ENCODE measurements around the gene ATP5ME.
"Not testable (repeated sequence)": the region's sequence is repeated elsewhere in the genome, so short reads cannot be mapped to it uniquely, and the experiment has no call there.

The ATP5ME gene

GRCh38 chr4:669806-670559, 4.1 kb downstream of the ATP5ME start:
- DNase-seq (ENCODE audit: low read depth in 2 of 2), result not testable (repeated sequence)

- DNase-seq (ENCODE audit: low read depth in 2 of 2), result not testable (repeated sequence)
Measured at GRCh38 chr4:668219-668618, 5.9 kb downstream of the ATP5ME start.

DNA sequence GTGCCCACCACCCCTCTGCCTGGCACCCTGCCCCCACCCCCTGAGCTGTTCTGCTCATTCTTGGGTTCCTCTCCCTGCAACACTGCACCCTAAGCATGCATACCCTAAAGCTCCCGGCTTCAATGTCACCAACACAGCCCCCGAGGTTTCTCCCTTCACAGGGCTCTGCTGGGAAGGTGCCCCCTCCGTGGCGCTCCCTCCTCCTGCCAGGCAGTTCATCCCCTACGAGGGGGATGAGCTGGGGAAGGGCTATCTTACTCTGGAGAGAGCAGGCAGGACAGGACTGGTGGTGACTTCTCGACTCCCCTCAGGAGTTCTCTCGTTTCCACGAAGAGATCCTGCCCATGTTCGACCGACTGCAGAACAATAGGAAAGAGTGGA, 6.5 kb downstream of the ATP5ME start:
- no peak for DNase-seq (ENCODE audit: low read depth in 2 of 2)

GRCh38 chr4:666822-667544, 7.1 kb downstream of the ATP5ME start:
- DNase-seq (ENCODE audit: low read depth in 2 of 2), result no peak

GRCh38 chr4:666436-666810, 7.7 kb downstream of the ATP5ME start:
- no peak for DNase-seq (ENCODE audit: low read depth in 2 of 2)

GRCh38 chr4:665751-666435, 8.2 kb downstream of the ATP5ME start:
- no peak for DNase-seq (ENCODE audit: low read depth in 2 of 2)

DNA sequence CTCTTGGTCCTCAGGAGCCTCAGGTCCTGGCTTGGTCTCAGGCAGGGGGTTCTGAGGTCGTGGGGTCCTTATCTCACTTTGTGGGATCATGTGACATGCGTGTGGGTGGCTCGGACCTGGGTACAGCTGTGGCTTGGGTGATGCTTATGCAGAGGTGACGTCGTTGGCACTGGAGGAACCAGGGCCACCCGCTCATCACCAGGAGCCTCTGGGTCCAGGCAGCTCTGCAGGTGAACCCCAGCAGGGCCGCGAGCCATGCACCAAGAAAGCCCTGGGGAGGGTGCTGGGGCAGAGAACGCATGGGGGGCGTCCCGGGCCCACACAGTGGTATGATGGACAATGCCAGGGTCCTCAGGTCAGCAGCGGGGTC, 8.7 kb downstream of the ATP5ME start:
- no peak for DNase-seq (ENCODE audit: low read depth in 2 of 2)

GRCh38 chr4:664713-665231, 9.3 kb downstream of the ATP5ME start:
- no peak for DNase-seq (ENCODE audit: low read depth in 2 of 2)

DNA sequence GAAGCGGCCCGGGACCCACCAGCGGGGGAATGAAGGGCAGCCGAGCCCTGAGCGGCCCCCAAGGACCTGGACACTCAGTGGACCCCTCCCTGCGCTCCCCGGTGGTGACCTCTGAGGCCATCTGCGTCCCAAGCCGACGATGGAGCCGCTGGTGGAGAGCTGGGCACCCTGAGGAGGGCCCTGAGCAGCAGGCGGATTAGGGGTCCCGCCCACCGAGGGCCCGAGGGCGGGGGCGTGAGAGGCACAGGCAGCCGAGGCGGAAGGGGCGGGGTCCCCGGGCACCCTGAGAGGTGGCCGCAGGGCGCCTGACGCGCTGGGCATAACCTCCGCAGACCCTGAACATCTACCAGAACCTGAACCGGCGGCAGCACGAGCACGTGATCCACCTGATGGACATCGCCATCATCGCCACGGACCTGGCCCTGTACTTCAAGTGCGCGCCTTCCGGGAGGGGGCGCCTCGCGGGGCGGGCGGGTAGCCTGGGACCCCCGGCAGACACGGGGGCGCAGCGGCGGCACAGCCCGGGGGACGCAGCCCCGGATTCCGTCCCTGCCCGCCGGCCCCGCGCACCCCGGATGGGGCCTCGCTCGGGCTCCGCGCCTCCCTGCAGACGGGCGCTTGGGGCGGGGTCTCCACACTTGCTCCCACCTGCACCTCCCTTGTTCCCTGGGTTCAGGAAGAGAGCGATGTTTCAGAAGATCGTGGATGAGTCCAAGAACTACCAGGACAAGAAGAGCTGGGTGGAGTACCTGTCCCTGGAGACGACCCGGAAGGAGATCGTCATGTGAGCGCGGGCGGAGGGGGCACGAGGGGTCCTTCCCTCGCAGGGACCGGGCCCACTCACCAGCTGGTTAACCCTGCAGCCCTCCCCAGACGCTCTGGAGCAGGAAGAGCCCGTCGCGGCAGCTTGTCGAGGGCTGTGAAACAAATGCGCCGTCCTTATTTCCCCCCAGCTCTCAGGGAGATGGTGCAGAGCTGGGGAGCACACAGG, 10.3 kb downstream of the ATP5ME start:
- DNase-seq (ENCODE audit: low read depth in 2 of 2), result peak; percentile 51 to 70

- DNase-seq (ENCODE audit: low read depth in 2 of 2), result no peak
Measured at GRCh38 chr4:663046-663437, 11.0 kb downstream of the ATP5ME start.

DNA sequence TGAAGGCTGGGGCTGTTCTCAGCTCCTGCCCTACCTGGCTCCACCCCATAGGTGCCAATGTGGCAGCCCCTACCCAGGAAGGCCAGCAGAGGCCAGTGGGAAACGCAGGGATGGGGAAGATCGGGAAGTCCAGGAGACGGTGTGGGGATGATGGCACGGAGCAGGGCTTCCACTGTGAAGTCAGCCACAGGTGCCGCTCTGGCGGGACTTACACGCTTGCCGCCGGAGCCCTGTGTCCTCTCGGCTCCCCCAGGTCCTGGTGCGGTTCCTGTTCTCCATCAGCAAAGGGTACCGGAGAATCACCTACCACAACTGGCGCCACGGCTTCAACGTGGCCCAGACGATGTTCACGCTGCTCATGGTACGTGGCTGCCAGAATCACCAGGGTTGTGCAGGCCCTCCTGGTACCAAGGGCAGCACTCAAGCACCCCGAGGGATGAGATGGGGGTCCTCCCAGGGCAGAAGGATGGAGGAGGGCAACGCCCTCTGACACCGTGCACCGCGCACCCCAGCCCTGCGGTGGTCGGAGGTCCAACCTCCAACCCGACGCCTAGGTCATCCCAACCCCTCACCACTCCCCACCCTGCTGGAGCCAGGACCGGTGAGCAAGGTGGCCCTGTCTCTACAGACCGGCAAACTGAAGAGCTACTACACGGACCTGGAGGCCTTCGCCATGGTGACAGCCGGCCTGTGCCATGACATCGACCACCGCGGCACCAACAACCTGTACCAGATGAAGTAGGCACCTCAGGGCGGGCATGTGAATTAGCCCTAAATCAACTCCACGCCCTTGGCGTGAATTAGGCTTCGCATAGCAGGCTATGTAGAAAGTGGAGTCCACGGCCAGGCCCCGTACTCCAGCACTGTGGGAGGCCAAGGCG, 12.0 kb downstream of the ATP5ME start:
- no peak for DNase-seq (ENCODE audit: low read depth in 2 of 2)

- DNase-seq (ENCODE audit: low read depth in 2 of 2), result no peak
Measured at GRCh38 chr4:661231-661630, 12.8 kb downstream of the ATP5ME start.

- DNase-seq (ENCODE audit: low read depth in 2 of 2), result no peak
Measured at GRCh38 chr4:660401-660800, 13.7 kb downstream of the ATP5ME start.

DNA sequence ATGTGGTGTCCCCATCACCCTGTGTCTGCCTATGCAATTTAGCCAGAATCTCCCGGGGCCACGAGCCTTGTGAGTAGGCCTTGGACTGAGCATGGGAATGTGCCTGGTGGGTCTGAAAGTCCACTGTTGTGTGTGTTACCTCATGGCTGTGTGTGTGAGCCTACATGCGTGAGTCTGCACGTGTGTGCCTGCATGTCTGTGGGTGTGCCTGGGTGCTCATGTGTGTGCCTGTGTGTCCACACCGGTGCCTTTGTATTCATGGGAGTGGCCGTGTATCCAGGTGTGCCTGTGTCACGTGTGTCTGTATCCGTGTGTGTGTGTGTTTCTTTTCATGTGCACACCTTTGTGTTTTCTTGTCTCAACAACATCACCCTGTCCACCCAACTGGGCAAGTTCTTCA, 14.2 kb downstream of the ATP5ME start:
- DNase-seq (ENCODE audit: low read depth in 2 of 2), result no peak

- no peak for DNase-seq (ENCODE audit: low read depth in 2 of 2)
Measured at GRCh38 chr4:658681-659667, 15.1 kb downstream of the ATP5ME start.

DNA sequence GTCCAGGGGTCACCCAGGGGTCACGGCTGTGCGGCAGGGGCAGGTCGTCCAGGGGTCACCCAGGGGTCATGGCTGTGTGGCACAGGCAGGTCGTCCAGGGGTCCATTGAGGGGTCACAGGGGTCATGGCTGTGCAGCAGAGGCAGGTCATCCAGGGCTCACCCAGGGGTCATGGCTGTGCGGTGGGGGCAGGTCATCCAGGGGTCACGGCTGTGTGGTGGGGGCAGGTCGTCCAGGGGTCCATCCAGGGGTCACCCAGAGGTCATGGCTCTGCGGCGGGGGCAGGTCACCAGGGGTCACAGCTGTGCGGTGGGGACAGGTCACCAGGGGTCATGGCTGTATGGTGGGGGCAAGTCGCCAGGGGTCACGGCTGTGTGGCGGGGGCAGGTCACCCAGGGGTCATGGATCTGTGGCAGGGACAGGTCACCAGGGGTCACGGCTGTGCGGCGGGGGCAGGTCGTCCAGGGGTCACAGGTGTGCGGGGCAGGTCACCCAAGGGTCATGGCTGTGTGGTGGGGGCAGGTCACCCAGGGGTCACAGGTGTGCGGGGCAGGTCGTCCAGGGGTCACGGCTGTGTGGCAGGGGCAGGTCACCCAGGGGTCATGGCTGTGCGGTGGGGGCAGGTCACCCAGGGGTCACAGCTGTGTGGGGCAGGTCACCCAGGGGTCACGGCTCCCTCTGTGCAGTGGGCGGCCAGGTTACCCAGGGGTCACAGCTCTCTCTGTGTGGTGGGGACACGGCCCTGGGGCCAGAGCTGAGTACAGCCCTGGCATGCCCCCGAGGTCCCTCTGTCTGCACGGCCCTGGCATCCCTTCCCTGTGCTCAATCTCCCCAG, 16.0 kb downstream of the ATP5ME start:
- DNase-seq (ENCODE audit: low read depth in 2 of 2), result no peak

DNA sequence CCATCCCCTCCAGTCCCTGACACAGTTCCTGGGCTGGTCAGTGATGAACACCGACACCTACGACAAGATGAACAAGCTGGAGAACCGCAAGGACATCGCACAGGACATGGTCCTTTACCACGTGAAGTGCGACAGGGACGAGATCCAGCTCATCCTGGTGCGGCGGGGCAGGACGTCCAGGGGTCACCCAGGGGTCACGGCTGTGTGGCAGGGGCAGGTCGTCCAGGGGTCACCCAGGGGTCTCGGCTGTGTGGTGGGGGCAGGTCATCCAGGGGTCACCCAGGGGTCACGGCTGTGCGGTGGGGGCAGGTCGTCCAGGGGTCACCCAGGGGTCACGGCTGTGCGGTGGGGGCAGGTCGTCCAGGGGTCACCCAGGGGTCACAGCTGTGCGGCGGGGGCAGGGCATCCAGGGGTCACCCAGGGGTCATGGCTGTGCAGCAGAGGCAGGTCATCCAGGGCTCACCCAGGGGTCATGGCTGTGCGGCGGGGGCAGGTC, 16.7 kb downstream of the ATP5ME start:
- no peak for DNase-seq (ENCODE audit: low read depth in 2 of 2)
